Fibroblast of mammary gland (primary cell): Measurements from ENCODE around the gene GRM3.

ENCODE experiments used
- DNase-seq: peaks from one replicate; pipeline ENCODE4 v3.0.0-alpha.2; 2010; ENCODE audit warnings: low read depth
- H3K4me3 ChIP-seq: 2 replicates; pipeline ENCODE4 v1.5.1; 2011; ENCODE audit warnings: low read depth, mild to moderate bottlenecking, low read length, moderate library complexity; ENCODE audit not compliant: control insufficient read depth
- CTCF ChIP-seq: conservative IDR thresholded peaks from 2 replicates; pipeline ENCODE4 v1.5.1; 2011; ENCODE audit warnings: low read depth, low read length, inconsistent platforms; ENCODE audit not compliant: control insufficient read depth, insufficient read depth

Gene GRM3

GRCh38 chr7:86645225-86645608, 1.5 kb downstream of the GRM3 start:
- no peak for DNase-seq
- H3K4me3 ChIP-seq = no peak overlapping the region
- no peak for TF ChIP-seq CTCF

- no peak for DNase-seq
- no peak overlapping the region for H3K4me3 ChIP-seq
- no peak for TF ChIP-seq CTCF
These were observed 2.1 kb downstream of the GRM3 start for GRCh38 chr7:86645676-86646276.

GRCh38 chr7:86647385-86648094, 3.8 kb downstream of the GRM3 start:
- no peak overlapping the region for H3K4me3 ChIP-seq
- no peak for TF ChIP-seq CTCF
- no peak for DNase-seq

GRCh38 chr7:86648169-86648568, 4.5 kb downstream of the GRM3 start:
- no peak for DNase-seq
- TF ChIP-seq CTCF = no peak
- no peak overlapping the region for H3K4me3 ChIP-seq

GRCh38 chr7:86653919-86654659, 10.4 kb downstream of the GRM3 start:
- no peak for TF ChIP-seq CTCF
- H3K4me3 ChIP-seq = no peak overlapping the region
- no peak for DNase-seq

GRCh38 chr7:86657948-86658347, 14.2 kb downstream of the GRM3 start:
- no peak overlapping the region for H3K4me3 ChIP-seq
- DNase-seq = no peak
- no peak for TF ChIP-seq CTCF
